RCC 7860 (cell line): Measurements from ENCODE around the gene MAML3.

Source experiments
- DNase-seq: peaks from one replicate; pipeline ENCODE4 v3.0.0-alpha.2; 2015; ENCODE audit warnings: low spot score
- FAIRE-seq: peaks from 2 replicates; lab custom pipeline; 2012; peaks lifted over from hg19 to GRCh38; lab: Jason Lieb, UNC

Gene MAML3

GRCh38 chr4:139800082-139800481 is 353.9 kb downstream of the MAML3 start:
- no peak for FAIRE-seq
- DNase-seq: no peak

- FAIRE-seq: no peak
- no peak for DNase-seq
Measured at GRCh38 chr4:139799615-139800014, 354.4 kb downstream of the MAML3 start.

GRCh38 chr4:139798456-139798855 is 355.5 kb downstream of the MAML3 start:
- no peak for DNase-seq
- FAIRE-seq: no peak

GRCh38 chr4:139797287-139797686 is 356.7 kb downstream of the MAML3 start:
- DNase-seq (no peak), FAIRE-seq (no peak)

GRCh38 chr4:139795527-139796314 is 358.3 kb downstream of the MAML3 start:
- FAIRE-seq (no peak), DNase-seq (no peak)

- FAIRE-seq: no peak
- DNase-seq: no peak
Measured at GRCh38 chr4:139794158-139794954, 359.6 kb downstream of the MAML3 start.

- no peak for FAIRE-seq
- DNase-seq: no peak
Measured at GRCh38 chr4:139791681-139792080, 362.3 kb downstream of the MAML3 start.

GRCh38 chr4:139790291-139790690 is 363.7 kb downstream of the MAML3 start:
- DNase-seq: no peak
- FAIRE-seq: no peak

- DNase-seq (no peak), FAIRE-seq (no peak)
Measured at GRCh38 chr4:139789096-139789654, 364.8 kb downstream of the MAML3 start.

- FAIRE-seq: no peak
- DNase-seq: no peak
Measured at GRCh38 chr4:139786494-139787354, 367.3 kb downstream of the MAML3 start.

- no peak for DNase-seq
- no peak for FAIRE-seq
Measured at GRCh38 chr4:139785356-139785755, 368.6 kb downstream of the MAML3 start.

- no peak for FAIRE-seq
- no peak for DNase-seq
Measured at GRCh38 chr4:139783741-139784484, 370.1 kb downstream of the MAML3 start.

- FAIRE-seq: no peak
Measured at GRCh38 chr4:139782926-139783522, 371.0 kb downstream of the MAML3 start.

GRCh38 chr4:139781066-139781465 is 372.9 kb downstream of the MAML3 start:
- DNase-seq (no peak), FAIRE-seq (no peak)

More at GRCh38 chr4:139782926-139783522, 371.0 kb downstream of the MAML3 start:
- DNase-seq: no peak

- no peak for DNase-seq
- no peak for FAIRE-seq
Measured at GRCh38 chr4:139779691-139780090, 374.3 kb downstream of the MAML3 start.

GRCh38 chr4:139777757-139778156 is 376.2 kb downstream of the MAML3 start:
- FAIRE-seq: no peak
- DNase-seq: no peak

GRCh38 chr4:139776235-139776634 is 377.7 kb downstream of the MAML3 start:
- no peak for FAIRE-seq
- DNase-seq: no peak

GRCh38 chr4:139774759-139775487 is 379.1 kb downstream of the MAML3 start:
- DNase-seq: no peak
- no peak for FAIRE-seq
